Measurements from ENCODE around the gene SUSD1.

SUSD1 gene

GRCh38 chr9:112005939-112006338 lies 169.2 kb downstream of the SUSD1 start:
- no peak overlapping the region for H2AFZ ChIP-seq (ENCODE audit: low read depth, low read length)
- H3K4me2 ChIP-seq (ENCODE audit: insufficient read depth, low read length) = no peak overlapping the region
- TF ChIP-seq EZH2 (IDR thresholded peaks at IDR 0.05; ENCODE audit: borderline replicate concordance, low read depth, low read length, severe bottlenecking) (no peak), CTCF (IDR thresholded peaks at IDR 0.05; ENCODE audit: borderline replicate concordance, extremely low read depth, low read length, poor library complexity, severe bottlenecking) (no peak)
- no peak for DNase-seq
- no peak for ATAC-seq (ENCODE audit: insufficient read depth, low read depth)
- no peaks in the 10 kb centered on the region for H4K20me1 ChIP-seq (ENCODE audit: insufficient read depth, low read length)
- H3K4me3 ChIP-seq (ENCODE audit: low read depth in 1 of 2, low read length in 2 of 2) = no peak overlapping the region
- H3K9me3 ChIP-seq (ENCODE audit: insufficient read depth, low read length, severe bottlenecking) = no peaks in the 10 kb centered on the region
- no peaks in the 10 kb centered on the region for H3K4me1 ChIP-seq (ENCODE audit: insufficient read depth, low read length)
- H3K79me2 ChIP-seq (ENCODE audit: insufficient read depth, low read length) = no peaks in the 10 kb centered on the region
- H3K27me3 ChIP-seq (ENCODE audit: insufficient read depth, low read length, poor library complexity) = no peaks in the 10 kb centered on the region
- H3K9ac ChIP-seq (ENCODE audit: low read depth, low read length) = no peak overlapping the region
- H3K27ac ChIP-seq (ENCODE audit: low read length) = no peak overlapping the region
- H3K36me3 ChIP-seq (ENCODE audit: insufficient read depth, low read length) = no peaks in the 10 kb centered on the region

GRCh38 chr9:112003538-112003937 lies 171.6 kb downstream of the SUSD1 start:
- no peak overlapping the region for H3K4me3 ChIP-seq (ENCODE audit: low read depth in 1 of 2, low read length in 2 of 2)
- no peaks in the 10 kb centered on the region for H3K4me1 ChIP-seq (ENCODE audit: insufficient read depth, low read length)
- no peak overlapping the region for H3K4me2 ChIP-seq (ENCODE audit: insufficient read depth, low read length)
- no peaks in the 10 kb centered on the region for H4K20me1 ChIP-seq (ENCODE audit: insufficient read depth, low read length)
- DNase-seq = no peak
- H3K79me2 ChIP-seq (ENCODE audit: insufficient read depth, low read length) = no peaks in the 10 kb centered on the region
- no peaks in the 10 kb centered on the region for H3K27me3 ChIP-seq (ENCODE audit: insufficient read depth, low read length, poor library complexity)
- H3K36me3 ChIP-seq (ENCODE audit: insufficient read depth, low read length) = no peaks in the 10 kb centered on the region
- no peak overlapping the region for H2AFZ ChIP-seq (ENCODE audit: low read depth, low read length)
- H3K27ac ChIP-seq (ENCODE audit: low read length) = no peak overlapping the region
- ATAC-seq (ENCODE audit: insufficient read depth, low read depth) = no peak
- TF ChIP-seq CTCF (IDR thresholded peaks at IDR 0.05; ENCODE audit: borderline replicate concordance, extremely low read depth, low read length, poor library complexity, severe bottlenecking) = no peak
- no peak for TF ChIP-seq EZH2 (IDR thresholded peaks at IDR 0.05; ENCODE audit: borderline replicate concordance, low read depth, low read length, severe bottlenecking)
- H3K9ac ChIP-seq (ENCODE audit: low read depth, low read length) = no peak overlapping the region
- no peaks in the 10 kb centered on the region for H3K9me3 ChIP-seq (ENCODE audit: insufficient read depth, low read length, severe bottlenecking)

GRCh38 chr9:112002847-112003457 lies 172.1 kb downstream of the SUSD1 start:
- no peaks in the 10 kb centered on the region for H4K20me1 ChIP-seq (ENCODE audit: insufficient read depth, low read length)
- no peak for ATAC-seq (ENCODE audit: insufficient read depth, low read depth)
- TF ChIP-seq CTCF (IDR thresholded peaks at IDR 0.05; ENCODE audit: borderline replicate concordance, extremely low read depth, low read length, poor library complexity, severe bottlenecking) (no peak), EZH2 (IDR thresholded peaks at IDR 0.05; ENCODE audit: borderline replicate concordance, low read depth, low read length, severe bottlenecking) (no peak)
- no peaks in the 10 kb centered on the region for H3K27me3 ChIP-seq (ENCODE audit: insufficient read depth, low read length, poor library complexity)
- H3K36me3 ChIP-seq (ENCODE audit: insufficient read depth, low read length) = no peaks in the 10 kb centered on the region
- H3K27ac ChIP-seq (ENCODE audit: low read length) = no peak overlapping the region; the same call in 1 of the 2 replicates
- no peaks in the 10 kb centered on the region for H3K79me2 ChIP-seq (ENCODE audit: insufficient read depth, low read length)
- H3K4me1 ChIP-seq (ENCODE audit: insufficient read depth, low read length) = no peaks in the 10 kb centered on the region
- H3K9me3 ChIP-seq (ENCODE audit: insufficient read depth, low read length, severe bottlenecking) = no peaks in the 10 kb centered on the region
- H3K9ac ChIP-seq (ENCODE audit: low read depth, low read length) = no peak overlapping the region
- no peak for DNase-seq
- H3K4me3 ChIP-seq (ENCODE audit: low read depth in 1 of 2, low read length in 2 of 2) = no peak overlapping the region
- H2AFZ ChIP-seq (ENCODE audit: low read depth, low read length) = no peak overlapping the region
- no peak overlapping the region for H3K4me2 ChIP-seq (ENCODE audit: insufficient read depth, low read length)

Measured in DND-41 (cell line).